Measurements from ENCODE around the gene IL17REL. TPM values are rescaled to one million over a fixed set of nuclear protein-coding genes. Genes with fewer than 3 reads are reported as not detected.

IL17REL gene
- total RNA-seq, 4 donors from 2014 or later = not detected

DNA sequence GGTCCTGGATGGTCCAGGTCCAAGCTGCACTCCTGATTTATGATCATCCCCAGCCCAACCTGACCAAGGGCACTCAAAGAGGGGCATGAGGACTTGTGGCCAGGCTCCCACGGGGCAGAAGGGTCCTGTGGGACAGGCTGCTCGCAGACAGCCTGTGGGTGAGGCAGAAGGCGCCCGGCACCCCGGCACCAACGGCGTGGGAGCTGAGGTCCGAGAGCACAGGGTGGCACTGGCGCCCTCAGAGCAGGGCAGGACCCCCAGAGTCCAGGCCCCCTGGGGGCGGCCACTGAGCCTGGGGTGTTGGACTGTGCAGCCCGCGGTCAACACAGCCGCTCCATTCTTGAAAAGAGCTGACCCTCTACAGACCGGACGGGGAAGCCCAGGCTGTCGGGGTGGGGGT is 3.3 kb downstream of the IL17REL start:
- peaks cover 54% of the 10 kb centered on the region for H3K27me3 ChIP-seq
- TF ChIP-seq POLR2AphosphoS5 (IDR thresholded peaks at IDR 0.05) (no peak), POLR2A (IDR thresholded peaks at IDR 0.05) (no peak), CTCF (IDR thresholded peaks at IDR 0.05) (no peak), EP300 (IDR thresholded peaks at IDR 0.05) (no peak)

GRCh38 chr22:50008151-50009040 is 4.2 kb downstream of the IL17REL start:
- no peak overlapping the region for H3K27ac ChIP-seq
- WGBS, 2 donors (ENCODE audit: low coverage in 1 of 2) = 64 to 80% methylated on average over 8 to 12 of the region's 24 CpGs
- no peaks in the 10 kb centered on the region for H3K36me3 ChIP-seq
- H3K4me1 ChIP-seq = peaks cover 0 to 13% (median 0%) of the 10 kb centered on the region in 3 donors
- no peak overlapping the region for H3K4me3 ChIP-seq
- no peaks in the 10 kb centered on the region for H3K9me3 ChIP-seq
- no peak for TF ChIP-seq POLR2AphosphoS5 (IDR thresholded peaks at IDR 0.05)
- no peak for TF ChIP-seq CTCF (IDR thresholded peaks at IDR 0.05)
- no peak for TF ChIP-seq POLR2A (IDR thresholded peaks at IDR 0.05)
- TF ChIP-seq EP300 (IDR thresholded peaks at IDR 0.05) = no peak
- no peak for ATAC-seq
- peaks cover 46% of the 10 kb centered on the region for H3K27me3 ChIP-seq

More for the DNA sequence above, 3.3 kb downstream of the IL17REL start:
- no peak for ATAC-seq
- H3K36me3 ChIP-seq = no peaks in the 10 kb centered on the region
- H3K27ac ChIP-seq = no peak overlapping the region
- H3K9me3 ChIP-seq = no peaks in the 10 kb centered on the region
- no peak overlapping the region for H3K4me3 ChIP-seq
- 80% methylated on average over 1 of the region's 16 CpGs; no CpG with 5 or more reads in 1 of the 2 donors for WGBS, 2 donors (ENCODE audit: low coverage in 1 of 2)
- peaks cover 0 to 16% (median 0%) of the 10 kb centered on the region in 3 donors for H3K4me1 ChIP-seq

GRCh38 chr22:50007057-50007511 is 5.5 kb downstream of the IL17REL start:
- 76 to 85% methylated on average over 3 of the region's 3 CpGs for WGBS, 2 donors (ENCODE audit: low coverage in 1 of 2)
- no peak for TF ChIP-seq POLR2AphosphoS5 (IDR thresholded peaks at IDR 0.05)
- no peak for TF ChIP-seq CTCF (IDR thresholded peaks at IDR 0.05)
- no peak for TF ChIP-seq POLR2A (IDR thresholded peaks at IDR 0.05)
- no peak for TF ChIP-seq EP300 (IDR thresholded peaks at IDR 0.05)
- Histone ChIP-seq H3K27me3 (peaks cover 42% of the 10 kb centered on the region), H3K4me3 (no peak overlapping the region), H3K27ac (no peak overlapping the region), H3K36me3 (no peaks in the 10 kb centered on the region), H3K9me3 (no peaks in the 10 kb centered on the region), H3K4me1 (peaks cover 0 to 13% (median 0%) of the 10 kb centered on the region in 3 donors)
- ATAC-seq = no peak

DNA sequence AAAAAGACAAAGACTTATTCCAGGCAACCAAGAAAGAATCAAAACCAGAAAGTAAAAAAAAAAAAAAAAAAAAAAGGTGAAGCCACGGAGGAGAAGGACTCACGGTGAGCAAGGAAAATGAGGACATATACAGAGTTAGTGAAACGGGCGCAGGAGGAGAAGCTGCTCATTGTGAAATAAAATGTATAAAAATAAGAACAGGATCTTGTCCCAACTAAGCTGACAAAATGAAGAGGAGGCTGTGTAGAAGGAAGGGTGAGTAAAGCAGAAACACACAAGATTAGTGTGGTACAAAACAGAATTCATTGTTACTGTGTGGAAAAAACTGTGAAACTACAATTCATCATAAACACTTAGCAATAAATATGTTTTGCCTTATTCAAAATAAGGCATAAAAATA is 7.6 kb downstream of the IL17REL start:
- ATAC-seq = no peak
- H3K27me3 ChIP-seq = peaks cover 40% of the 10 kb centered on the region
- H3K4me3 ChIP-seq = no peak overlapping the region
- H3K4me1 ChIP-seq = peaks cover 0 to 2% (median 0%) of the 10 kb centered on the region in 3 donors
- H3K36me3 ChIP-seq = no peaks in the 10 kb centered on the region
- no peak overlapping the region for H3K27ac ChIP-seq
- H3K9me3 ChIP-seq = no peaks in the 10 kb centered on the region
- TF ChIP-seq CTCF (IDR thresholded peaks at IDR 0.05) = no peak
- TF ChIP-seq POLR2AphosphoS5 (IDR thresholded peaks at IDR 0.05) = no peak
- TF ChIP-seq EP300 (IDR thresholded peaks at IDR 0.05) = no peak
- TF ChIP-seq POLR2A (IDR thresholded peaks at IDR 0.05) = no peak
- 65 to 77% methylated on average over 4 of the region's 4 CpGs for WGBS, 2 donors (ENCODE audit: low coverage in 1 of 2)
